Kidney tubule cell (primary cell): ENCODE results near the gene PRMT7.

ENCODE experiments used
- DNase-seq: peaks from one replicate; pipeline ENCODE4 v3.0.0-alpha.2; 2018; ENCODE audit warnings: low spot score

The PRMT7 gene

DNA sequence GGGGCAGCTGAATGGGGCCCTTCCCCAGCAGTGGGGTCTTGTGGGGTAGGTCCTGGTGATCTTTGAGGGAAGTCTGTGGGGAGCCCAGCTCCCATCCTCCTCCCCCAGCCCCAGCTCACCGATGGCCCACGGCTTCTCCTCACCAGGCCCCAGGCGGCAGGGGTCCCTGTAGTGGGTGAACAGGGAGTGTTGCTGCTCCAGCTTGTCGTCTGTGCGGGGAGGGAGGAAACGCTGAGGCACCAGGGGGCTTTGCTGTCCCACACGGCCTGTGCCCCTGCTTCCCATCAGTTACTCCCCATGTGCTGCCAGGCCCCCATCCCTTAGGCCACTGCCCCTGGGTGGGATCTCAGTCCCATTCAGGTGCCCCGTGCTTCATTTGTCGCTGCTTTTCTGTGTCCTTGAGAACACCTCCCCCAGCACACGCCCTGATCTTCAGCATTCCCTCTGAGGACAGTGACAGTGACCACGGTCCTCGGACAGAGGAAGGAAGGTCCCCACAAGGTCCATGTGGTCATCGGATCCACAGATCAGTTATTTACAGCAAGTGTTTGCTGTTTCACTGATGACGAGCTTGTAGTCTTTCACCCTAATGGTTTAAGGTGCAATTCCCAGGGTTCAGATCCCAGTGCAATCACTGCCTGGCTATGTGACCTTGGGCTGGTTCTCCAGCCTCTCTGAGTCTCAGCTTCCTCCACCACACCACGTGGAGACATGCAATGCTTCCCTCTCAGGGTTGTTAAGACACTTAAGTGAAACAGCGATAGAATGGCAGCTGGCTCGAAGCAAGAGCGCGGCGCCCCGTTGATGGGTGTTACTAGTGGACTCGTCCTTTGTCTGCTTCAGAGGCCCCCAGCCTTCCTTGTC is 53.1 kb downstream of the PRMT7 start:
- DNase-seq = no peak

DNA sequence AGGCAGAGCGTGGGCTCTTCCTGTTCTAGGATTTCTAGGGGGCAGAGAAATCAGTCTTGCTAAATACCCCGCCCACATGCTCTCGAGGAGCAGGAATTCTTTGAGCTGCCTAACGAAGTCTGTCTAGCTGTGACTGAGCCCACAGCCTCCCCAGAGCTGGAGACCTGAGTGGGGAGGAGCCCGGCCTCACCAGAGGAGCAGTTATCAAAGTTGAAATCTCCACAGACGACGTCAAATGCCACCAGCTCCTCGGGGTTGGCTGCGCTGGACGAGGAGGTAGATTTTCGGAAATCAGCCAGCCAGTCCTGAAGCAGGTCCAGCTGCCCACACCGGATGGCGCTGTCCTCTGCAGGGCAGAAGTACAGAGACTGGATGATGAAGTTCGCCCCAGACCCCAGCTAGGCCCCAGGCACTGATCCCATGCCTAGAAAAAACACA is 53.8 kb downstream of the PRMT7 start:
- DNase-seq = no peak

DNA sequence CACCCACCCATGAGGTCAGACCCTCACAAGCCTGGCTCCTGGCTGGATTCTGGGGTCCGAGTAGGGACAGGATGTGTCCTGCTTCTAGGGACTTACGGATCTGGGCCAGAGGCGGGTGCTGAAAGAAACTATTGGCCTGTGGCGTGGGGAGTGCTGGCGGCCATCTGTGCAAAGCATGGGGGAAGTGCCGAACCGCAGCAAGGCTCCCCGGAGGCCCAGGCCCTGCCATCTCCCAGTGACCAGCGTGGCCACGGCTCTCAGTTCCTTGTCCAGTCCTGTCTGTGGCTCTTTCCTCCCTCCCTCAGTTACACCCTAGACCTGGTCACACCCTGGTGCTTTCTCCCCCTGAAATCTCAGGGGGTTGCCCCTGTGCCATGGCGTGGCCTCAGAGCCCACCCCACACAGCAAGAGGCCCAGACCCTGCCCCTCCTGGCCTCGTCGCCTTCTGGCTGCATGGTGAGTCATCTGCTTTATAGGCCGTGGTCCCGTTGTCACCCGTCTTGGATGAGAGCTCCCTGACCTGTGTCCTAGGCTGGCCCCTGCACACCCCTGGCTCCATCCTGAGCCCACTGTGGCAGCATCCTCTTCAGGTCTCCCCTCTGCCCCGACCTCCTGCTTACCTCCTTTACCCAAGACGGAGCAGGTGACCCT is 54.5 kb downstream of the PRMT7 start:
- DNase-seq = peak; percentile 17

DNA sequence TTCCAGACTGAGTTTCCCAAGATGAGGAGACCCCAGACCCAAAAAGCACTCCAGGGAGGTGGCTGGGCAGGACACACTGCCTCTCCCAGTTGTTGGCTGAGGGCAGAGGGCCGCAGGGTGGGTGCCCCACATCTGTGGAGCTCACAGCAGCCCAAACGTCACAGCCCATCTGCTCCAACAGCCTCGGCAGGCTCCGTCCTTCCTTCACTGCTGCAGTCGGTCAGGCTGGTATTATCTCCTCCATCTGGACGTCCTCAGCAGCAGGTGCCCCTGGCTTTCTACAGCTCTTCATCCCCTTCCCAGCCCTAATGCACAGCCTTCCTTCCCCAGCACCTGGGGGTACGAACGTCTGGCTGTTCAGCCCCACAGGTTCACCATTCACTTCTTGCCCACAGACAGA is 55.2 kb downstream of the PRMT7 start:
- DNase-seq = no peak

- DNase-seq = peak; percentile 25
Measured at GRCh38 chr16:68367030-68367429, 56.2 kb downstream of the PRMT7 start.

- no peak for DNase-seq
Measured at GRCh38 chr16:68367440-68367839, 56.6 kb downstream of the PRMT7 start.

GRCh38 chr16:68367891-68368290 is 57.1 kb downstream of the PRMT7 start:
- no peak for DNase-seq

- DNase-seq = no peak
Measured at GRCh38 chr16:68368301-68368888, 57.6 kb downstream of the PRMT7 start.

GRCh38 chr16:68369168-68369567 is 58.3 kb downstream of the PRMT7 start:
- no peak for DNase-seq

GRCh38 chr16:68369697-68370580 is 59.1 kb downstream of the PRMT7 start:
- DNase-seq = no peak

DNA sequence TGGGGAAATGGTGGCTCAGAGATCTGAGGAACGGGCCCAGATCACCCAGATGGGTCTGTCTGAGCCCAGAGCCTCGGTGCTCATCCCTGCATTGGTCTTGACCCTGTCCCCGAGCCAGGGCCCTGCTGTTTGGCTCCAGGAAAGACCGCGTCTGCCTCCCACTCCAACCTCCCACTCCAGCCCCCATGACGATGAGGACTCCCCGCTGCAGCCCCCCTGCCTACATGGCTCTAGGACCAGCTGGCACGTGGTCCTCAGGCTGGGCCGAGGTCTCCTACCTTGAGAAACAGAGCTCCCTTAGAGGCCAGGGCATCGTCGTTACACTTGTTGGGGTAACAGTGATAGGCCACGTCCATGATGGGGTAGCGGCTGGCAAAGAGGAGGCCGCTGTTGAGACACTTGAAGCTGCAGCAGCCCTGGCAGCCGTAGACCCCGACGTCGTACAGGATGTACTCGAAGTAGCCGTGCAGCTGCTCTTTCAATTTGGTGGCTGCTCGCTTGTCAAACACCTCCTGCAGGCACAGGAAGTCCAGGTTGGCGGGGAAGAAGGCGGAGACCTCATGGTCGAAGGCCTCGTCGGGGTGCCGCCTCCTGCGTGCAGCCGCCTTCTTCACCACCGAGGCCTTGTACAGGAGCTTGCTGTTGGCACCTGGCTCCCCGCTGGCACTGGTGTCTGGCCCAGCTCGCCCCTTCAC is 59.9 kb downstream of the PRMT7 start:
- DNase-seq = no peak

- no peak for DNase-seq
Measured at GRCh38 chr16:68371276-68371651, 60.4 kb downstream of the PRMT7 start.

- no peak for DNase-seq
Measured at GRCh38 chr16:68371706-68372380, 61.0 kb downstream of the PRMT7 start.

GRCh38 chr16:68372381-68372720 is 61.5 kb downstream of the PRMT7 start:
- DNase-seq = no peak

DNA sequence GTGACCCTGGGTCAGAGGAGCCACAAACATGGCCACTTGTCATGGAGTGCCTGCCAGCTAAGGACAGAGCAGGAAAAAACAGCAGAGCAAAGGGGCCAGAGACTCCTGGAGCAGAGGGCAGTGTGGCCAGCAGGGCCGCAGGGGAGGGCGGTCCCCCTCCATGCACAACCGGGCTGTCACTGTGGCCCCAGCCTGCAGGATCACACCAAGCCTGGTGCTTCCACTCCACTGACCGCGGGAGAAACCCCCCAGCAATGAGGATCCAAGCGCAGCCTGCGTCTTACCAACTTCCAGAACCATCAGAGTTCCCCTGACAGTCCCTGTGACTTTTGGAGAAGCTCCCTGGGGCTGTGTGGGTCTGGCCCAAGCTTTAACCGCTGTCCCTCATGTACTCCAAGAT is 62.0 kb downstream of the PRMT7 start:
- DNase-seq = no peak

DNA sequence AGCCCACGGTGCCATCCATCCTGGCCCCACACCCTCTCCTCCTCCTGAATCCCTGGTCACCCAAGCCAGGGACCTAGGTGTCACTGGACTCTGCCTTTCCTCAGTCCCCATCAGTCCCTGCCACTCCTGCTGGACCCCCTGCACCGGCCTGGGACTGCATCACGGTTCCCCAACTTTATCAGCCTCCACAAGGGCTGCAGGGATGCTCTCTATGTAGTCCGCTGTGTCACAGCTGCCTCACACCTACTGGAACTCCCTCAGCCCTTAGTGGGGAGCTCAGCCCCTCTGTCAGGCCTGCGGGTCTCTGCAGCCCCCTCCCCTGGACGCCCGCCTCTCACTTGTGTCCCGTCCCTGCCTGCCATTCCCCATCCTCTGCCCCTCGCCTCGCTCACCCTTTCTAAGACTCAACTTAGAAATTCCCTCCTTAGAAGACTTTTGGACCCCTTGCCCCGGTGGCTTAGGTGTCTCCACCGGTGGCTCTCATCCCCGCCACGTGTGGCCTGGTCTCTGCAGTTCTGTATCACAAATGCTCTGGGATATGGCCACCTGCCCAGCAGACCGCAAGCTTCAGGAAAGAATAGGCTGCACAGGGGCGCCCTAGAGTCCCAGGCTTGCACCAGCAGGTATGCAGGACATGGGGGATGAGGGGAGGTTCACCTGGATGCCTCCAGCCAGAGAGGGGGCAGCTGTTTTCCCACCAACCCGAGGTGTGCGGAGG is 62.9 kb downstream of the PRMT7 start:
- no peak for DNase-seq

DNA sequence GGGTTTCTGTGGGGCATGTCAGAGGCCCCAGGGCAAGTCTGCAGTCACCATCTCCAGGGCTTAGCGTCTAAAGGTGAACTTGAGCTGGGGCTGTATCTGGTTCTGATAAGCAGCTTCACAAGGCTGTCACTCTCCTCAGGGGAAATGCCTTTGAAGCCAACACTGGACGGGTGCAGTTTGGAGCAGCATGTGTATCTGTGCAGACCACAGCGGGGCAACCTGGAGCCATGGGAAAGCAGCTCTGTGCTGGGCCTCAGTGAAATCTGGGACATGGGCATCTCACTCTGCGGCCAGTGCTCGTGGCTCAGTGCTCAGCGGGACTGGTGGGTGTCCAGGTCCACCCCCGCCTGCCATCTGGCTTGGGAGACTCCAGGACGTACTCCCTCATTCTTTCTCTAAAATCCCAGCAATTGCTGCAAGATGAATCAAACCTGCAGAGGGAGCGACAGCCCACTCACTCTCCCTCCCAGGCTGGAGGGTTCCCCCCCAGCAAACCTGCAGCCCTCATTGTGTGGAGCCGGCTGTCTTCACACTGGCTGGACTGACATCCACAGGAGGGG is 63.5 kb downstream of the PRMT7 start:
- no peak for DNase-seq

DNA sequence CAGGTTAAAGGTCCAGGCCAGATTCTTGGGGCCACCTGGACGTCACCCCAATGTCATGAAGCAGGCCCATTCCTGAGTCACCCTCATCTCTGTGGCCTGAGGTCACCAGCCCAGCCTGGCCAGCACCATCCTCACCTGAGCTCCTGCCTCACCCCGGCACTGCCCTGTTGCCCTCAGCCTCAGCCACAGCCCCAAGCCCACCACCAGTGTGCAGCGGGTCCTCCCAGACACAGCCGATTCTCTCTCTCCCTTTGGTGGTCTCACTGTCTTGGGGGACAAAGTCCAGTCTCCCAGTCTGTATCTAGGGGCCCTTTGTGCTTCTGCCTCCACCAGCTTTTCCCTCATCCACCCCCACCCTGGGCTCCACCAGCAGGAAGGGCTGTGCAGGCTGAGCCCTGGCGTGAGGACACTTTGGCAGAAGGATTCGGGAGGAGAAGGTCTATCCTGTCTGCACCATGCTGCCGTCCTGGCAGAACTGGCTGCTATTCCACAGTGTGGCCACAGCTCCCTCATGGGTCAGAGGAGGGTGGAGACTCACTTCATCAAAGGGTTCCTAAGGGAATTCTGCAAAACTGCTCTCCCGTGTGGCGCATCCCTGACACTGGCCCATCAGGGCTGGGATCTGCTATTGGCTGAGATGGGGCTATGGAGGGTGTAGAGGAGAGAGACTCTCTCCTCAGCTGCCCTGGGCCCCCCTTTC is 64.3 kb downstream of the PRMT7 start:
- no peak for DNase-seq

- no peak for DNase-seq
Measured at GRCh38 chr16:68375801-68376536, 65.2 kb downstream of the PRMT7 start.
